ENCODE measurements around the gene ATXN10. TPM values are rescaled to one million over a fixed set of nuclear protein-coding genes. Genes with fewer than 3 reads are reported as not detected.

The ATXN10 gene
- total and polyA plus RNA-seq, 9 donors: 136 to 218 (median 186) TPM

- Histone ChIP-seq H3K4me1 (ENCODE audit: control insufficient read depth, insufficient read depth, low read length) (no peaks in the 10 kb centered on the region), H3K9me3 (replicated peaks; ENCODE audit: control insufficient read depth, low read depth, low read length) (no peaks in the 10 kb centered on the region), H3K27ac (ENCODE audit: low read length) (no peak overlapping the region), H3K36me3 (ENCODE audit: control insufficient read depth, insufficient read depth, low read length) (peaks cover 10% of the 10 kb centered on the region), H3K4me3 (ENCODE audit: low read length) (no peak overlapping the region), H3K27me3 (ENCODE audit: control insufficient read depth, insufficient read depth, low read length) (no peaks in the 10 kb centered on the region)
- DNase-seq: no peak
- 71% methylated on average over 2 of the region's 8 CpGs for WGBS (ENCODE audit: insufficient coverage)
These were observed 168.8 kb downstream of the ATXN10 start for GRCh38 chr22:45840483-45840882.

- no peaks in the 10 kb centered on the region for H3K27me3 ChIP-seq (ENCODE audit: control insufficient read depth, insufficient read depth, low read length)
- no peak overlapping the region for H3K27ac ChIP-seq (ENCODE audit: low read length)
- DNase-seq: no peak
- WGBS (ENCODE audit: insufficient coverage): 93% methylated on average over 7 of the region's 12 CpGs
- H3K4me1 ChIP-seq (ENCODE audit: control insufficient read depth, insufficient read depth, low read length): no peaks in the 10 kb centered on the region
- H3K4me3 ChIP-seq (ENCODE audit: low read length): no peak overlapping the region
- H3K36me3 ChIP-seq (ENCODE audit: control insufficient read depth, insufficient read depth, low read length): peaks cover 10% of the 10 kb centered on the region
- H3K9me3 ChIP-seq (replicated peaks; ENCODE audit: control insufficient read depth, low read depth, low read length): no peaks in the 10 kb centered on the region
These were observed 170.8 kb downstream of the ATXN10 start for GRCh38 chr22:45842291-45842991.

- no peaks in the 10 kb centered on the region for H3K27me3 ChIP-seq (ENCODE audit: control insufficient read depth, insufficient read depth, low read length)
- DNase-seq: no peak
- no CpG with 5 or more reads among the region's 7 CpGs for WGBS (ENCODE audit: insufficient coverage)
These were observed 171.4 kb downstream of the ATXN10 start for GRCh38 chr22:45843031-45843430.

GRCh38 chr22:45843986-45844385 lies 172.4 kb downstream of the ATXN10 start:
- H3K27me3 ChIP-seq (ENCODE audit: control insufficient read depth, insufficient read depth, low read length): no peaks in the 10 kb centered on the region
- no peak for DNase-seq
- peaks cover 24% of the 10 kb centered on the region for H3K36me3 ChIP-seq (ENCODE audit: control insufficient read depth, insufficient read depth, low read length)
- H3K9me3 ChIP-seq (replicated peaks; ENCODE audit: control insufficient read depth, low read depth, low read length): no peaks in the 10 kb centered on the region
- no peak overlapping the region for H3K27ac ChIP-seq (ENCODE audit: low read length)
- H3K4me3 ChIP-seq (ENCODE audit: low read length): no peak overlapping the region
- H3K4me1 ChIP-seq (ENCODE audit: control insufficient read depth, insufficient read depth, low read length): no peaks in the 10 kb centered on the region
- WGBS (ENCODE audit: insufficient coverage): 100% methylated on average over 1 of the region's 2 CpGs

More at GRCh38 chr22:45843031-45843430, 171.4 kb downstream of the ATXN10 start:
- Histone ChIP-seq H3K4me3 (ENCODE audit: low read length) (no peak overlapping the region), H3K27ac (ENCODE audit: low read length) (no peak overlapping the region), H3K9me3 (replicated peaks; ENCODE audit: control insufficient read depth, low read depth, low read length) (no peaks in the 10 kb centered on the region), H3K4me1 (ENCODE audit: control insufficient read depth, insufficient read depth, low read length) (no peaks in the 10 kb centered on the region), H3K36me3 (ENCODE audit: control insufficient read depth, insufficient read depth, low read length) (peaks cover 15% of the 10 kb centered on the region)

GRCh38 chr22:45845076-45845487 lies 173.4 kb downstream of the ATXN10 start:
- no CpG with 5 or more reads among the region's 5 CpGs for WGBS (ENCODE audit: insufficient coverage)
- H3K4me1 ChIP-seq (ENCODE audit: control insufficient read depth, insufficient read depth, low read length): no peaks in the 10 kb centered on the region
- DNase-seq: no peak
- H3K9me3 ChIP-seq (replicated peaks; ENCODE audit: control insufficient read depth, low read depth, low read length): no peaks in the 10 kb centered on the region
- H3K4me3 ChIP-seq (ENCODE audit: low read length): no peak overlapping the region
- H3K27ac ChIP-seq (ENCODE audit: low read length): no peak overlapping the region
- no peaks in the 10 kb centered on the region for H3K27me3 ChIP-seq (ENCODE audit: control insufficient read depth, insufficient read depth, low read length)
- H3K36me3 ChIP-seq (ENCODE audit: control insufficient read depth, insufficient read depth, low read length): peaks cover 23% of the 10 kb centered on the region

- WGBS (ENCODE audit: insufficient coverage): no CpG with 5 or more reads among the region's 3 CpGs
- Histone ChIP-seq H3K4me3 (ENCODE audit: low read length) (no peak overlapping the region), H3K36me3 (ENCODE audit: control insufficient read depth, insufficient read depth, low read length) (peaks cover 33% of the 10 kb centered on the region), H3K9me3 (replicated peaks; ENCODE audit: control insufficient read depth, low read depth, low read length) (peaks cover 1% of the 10 kb centered on the region), H3K27ac (ENCODE audit: low read length) (no peak overlapping the region), H3K27me3 (ENCODE audit: control insufficient read depth, insufficient read depth, low read length) (no peaks in the 10 kb centered on the region), H3K4me1 (ENCODE audit: control insufficient read depth, insufficient read depth, low read length) (no peaks in the 10 kb centered on the region)
- no peak for DNase-seq
These were observed 175.3 kb downstream of the ATXN10 start for GRCh38 chr22:45846952-45847351.

- Histone ChIP-seq H3K36me3 (ENCODE audit: control insufficient read depth, insufficient read depth, low read length) (peaks cover 40% of the 10 kb centered on the region), H3K9me3 (replicated peaks; ENCODE audit: control insufficient read depth, low read depth, low read length) (peaks cover 11% of the 10 kb centered on the region), H3K27ac (ENCODE audit: low read length) (no peak overlapping the region), H3K4me3 (ENCODE audit: low read length) (no peak overlapping the region), H3K4me1 (ENCODE audit: control insufficient read depth, insufficient read depth, low read length) (no peaks in the 10 kb centered on the region), H3K27me3 (ENCODE audit: control insufficient read depth, insufficient read depth, low read length) (no peaks in the 10 kb centered on the region)
- DNase-seq: no peak
- 97% methylated on average over 2 of the region's 2 CpGs for WGBS (ENCODE audit: insufficient coverage)
These were observed 177.3 kb downstream of the ATXN10 start for GRCh38 chr22:45848904-45849303.

- Histone ChIP-seq H3K4me3 (ENCODE audit: low read length) (no peak overlapping the region), H3K36me3 (ENCODE audit: control insufficient read depth, insufficient read depth, low read length) (peaks cover 36% of the 10 kb centered on the region), H3K9me3 (replicated peaks; ENCODE audit: control insufficient read depth, low read depth, low read length) (peaks cover 11% of the 10 kb centered on the region), H3K4me1 (ENCODE audit: control insufficient read depth, insufficient read depth, low read length) (no peaks in the 10 kb centered on the region), H3K27me3 (ENCODE audit: control insufficient read depth, insufficient read depth, low read length) (no peaks in the 10 kb centered on the region), H3K27ac (ENCODE audit: low read length) (no peak overlapping the region)
- WGBS (ENCODE audit: insufficient coverage): no CpG with 5 or more reads among the region's 2 CpGs
- no peak for DNase-seq
These were observed 181.2 kb downstream of the ATXN10 start for GRCh38 chr22:45852826-45853225.

GRCh38 chr22:45855961-45856360 lies 184.3 kb downstream of the ATXN10 start:
- whole genome bisulfite sequencing (ENCODE audit: insufficient coverage): 93% methylated on average over 2 of the region's 2 CpGs
- Histone ChIP-seq H3K4me3 (ENCODE audit: low read length) (no peak overlapping the region), H3K27ac (ENCODE audit: low read length) (no peak overlapping the region), H3K4me1 (ENCODE audit: control insufficient read depth, insufficient read depth, low read length) (no peaks in the 10 kb centered on the region), H3K36me3 (ENCODE audit: control insufficient read depth, insufficient read depth, low read length) (peaks cover 33% of the 10 kb centered on the region), H3K27me3 (ENCODE audit: control insufficient read depth, insufficient read depth, low read length) (no peaks in the 10 kb centered on the region), H3K9me3 (replicated peaks; ENCODE audit: control insufficient read depth, low read depth, low read length) (peaks cover 11% of the 10 kb centered on the region)
- DNase-seq: no peak

- no peak overlapping the region for H3K27ac ChIP-seq (ENCODE audit: low read length)
- 88% methylated on average over 4 of the region's 5 CpGs for WGBS (ENCODE audit: insufficient coverage)
- no peaks in the 10 kb centered on the region for H3K4me1 ChIP-seq (ENCODE audit: control insufficient read depth, insufficient read depth, low read length)
- DNase-seq: no peak
- peaks cover 20% of the 10 kb centered on the region for H3K36me3 ChIP-seq (ENCODE audit: control insufficient read depth, insufficient read depth, low read length)
- peaks cover 4% of the 10 kb centered on the region for H3K9me3 ChIP-seq (replicated peaks; ENCODE audit: control insufficient read depth, low read depth, low read length)
- peaks cover 2% of the 10 kb centered on the region for H3K27me3 ChIP-seq (ENCODE audit: control insufficient read depth, insufficient read depth, low read length)
- H3K4me3 ChIP-seq (ENCODE audit: low read length): no peak overlapping the region
These were observed 185.9 kb downstream of the ATXN10 start for GRCh38 chr22:45857519-45857918.
